HL-60 (cell line): Measurements from ENCODE around the gene PPP1R7.

Source experiments
- DNase-seq, 2 experiments: peaks; one replicate each; pipeline ENCODE4 v3.0.0-alpha.2; 2010 to 2020; ENCODE audit warnings: low read depth in 1 of 2, low spot score in 1 of 2
- H3K27ac ChIP-seq: fragments of 250-450 bp; sonication (Bioruptor Pico); replicated peaks from 2 replicates; pipeline ENCODE4 v1.5.1; 2020; ENCODE audit warnings: mild to moderate bottlenecking, moderate library complexity
- H3K27me3 ChIP-seq: fragments of 250-450 bp; sonication (Bioruptor Pico); 2 replicates; pipeline ENCODE4 v1.5.1; 2021; ENCODE audit warnings: mild to moderate bottlenecking, moderate library complexity; ENCODE audit not compliant: insufficient read depth, poor library complexity, severe bottlenecking
- H3K4me3 ChIP-seq: replicated peaks from 2 replicates; pipeline ENCODE4 v1.5.1; 2011; ENCODE audit warnings: mild to moderate bottlenecking, control low read depth, low read length; ENCODE audit not compliant: insufficient read depth
- GABPA ChIP-seq: IDR thresholded peaks from 2 replicates; pipeline ENCODE4 v1.6.1; 2012; ENCODE audit warnings: low read depth
- POLR2AphosphoS5 ChIP-seq: IDR thresholded peaks from 2 replicates; pipeline ENCODE4 v1.6.1; 2012; ENCODE audit warnings: low read depth
- SPI1 ChIP-seq: IDR thresholded peaks from 2 replicates; pipeline ENCODE4 v1.6.1; 2012; ENCODE audit warnings: low read depth, mild to moderate bottlenecking, borderline replicate concordance
- TF ChIP-seq, protein P1 (sequence below): IDR thresholded peaks from one replicate; pipeline ENCODE4 v1.5.1; 2011; ENCODE audit warnings: low read length, control low read depth, inconsistent platforms; ENCODE audit not compliant: insufficient read depth
- TF ChIP-seq, protein P2 (sequence below): IDR thresholded peaks from 2 replicates; pipeline ENCODE4 v1.6.1; 2012; ENCODE audit warnings: low read depth; ENCODE audit not compliant: insufficient replicate concordance

PPP1R7 gene

DNA sequence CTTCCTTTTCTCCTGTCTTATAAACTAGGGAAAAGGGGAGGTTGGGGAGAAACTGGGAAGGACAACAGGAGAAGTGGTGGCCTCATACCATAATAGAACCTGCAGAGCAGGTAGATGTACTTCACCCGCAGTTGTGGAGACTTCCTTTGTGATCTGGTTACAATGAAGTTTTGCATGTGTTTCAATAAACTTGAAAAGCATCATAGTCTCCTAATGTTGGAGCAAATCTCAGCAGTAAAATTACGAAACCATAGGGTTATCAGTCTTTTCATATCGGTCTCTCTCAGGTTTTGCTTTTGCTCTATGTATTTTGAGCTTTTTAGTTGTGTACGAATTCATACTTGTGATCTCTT, 68.7 kb downstream of the PPP1R7 start:
- H3K27ac ChIP-seq = no peak overlapping the region
- DNase-seq = no peak

DNA sequence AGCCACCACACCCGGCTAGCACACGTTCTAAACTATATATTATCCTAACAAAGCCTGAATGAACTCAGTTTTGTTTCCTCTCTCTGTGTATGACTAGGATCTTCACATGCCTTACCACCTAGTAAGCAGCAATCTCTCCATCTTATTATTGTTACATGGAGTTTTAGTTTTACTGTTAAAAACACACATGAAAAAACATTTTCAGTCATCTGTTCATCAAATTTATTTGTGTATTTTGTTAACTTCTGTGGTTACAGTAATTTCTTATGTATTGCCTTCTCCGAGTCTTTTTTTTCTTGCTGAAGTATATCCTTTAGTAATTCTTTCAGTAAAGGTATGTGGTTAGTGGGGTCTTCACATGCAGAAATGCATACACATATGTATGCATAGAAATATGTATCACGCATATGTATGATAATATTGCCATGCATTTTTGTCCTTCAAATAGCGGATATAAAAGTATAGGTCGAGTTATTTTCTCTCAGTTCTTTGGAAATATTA, 69.6 kb downstream of the PPP1R7 start:
- H3K27me3 ChIP-seq = no peaks in the 10 kb centered on the region
- no peak overlapping the region for H3K27ac ChIP-seq
- no peak overlapping the region for H3K4me3 ChIP-seq
- no peak for DNase-seq
- no peak for TF ChIP-seq GABPA
- TF ChIP-seq, protein P1, sequence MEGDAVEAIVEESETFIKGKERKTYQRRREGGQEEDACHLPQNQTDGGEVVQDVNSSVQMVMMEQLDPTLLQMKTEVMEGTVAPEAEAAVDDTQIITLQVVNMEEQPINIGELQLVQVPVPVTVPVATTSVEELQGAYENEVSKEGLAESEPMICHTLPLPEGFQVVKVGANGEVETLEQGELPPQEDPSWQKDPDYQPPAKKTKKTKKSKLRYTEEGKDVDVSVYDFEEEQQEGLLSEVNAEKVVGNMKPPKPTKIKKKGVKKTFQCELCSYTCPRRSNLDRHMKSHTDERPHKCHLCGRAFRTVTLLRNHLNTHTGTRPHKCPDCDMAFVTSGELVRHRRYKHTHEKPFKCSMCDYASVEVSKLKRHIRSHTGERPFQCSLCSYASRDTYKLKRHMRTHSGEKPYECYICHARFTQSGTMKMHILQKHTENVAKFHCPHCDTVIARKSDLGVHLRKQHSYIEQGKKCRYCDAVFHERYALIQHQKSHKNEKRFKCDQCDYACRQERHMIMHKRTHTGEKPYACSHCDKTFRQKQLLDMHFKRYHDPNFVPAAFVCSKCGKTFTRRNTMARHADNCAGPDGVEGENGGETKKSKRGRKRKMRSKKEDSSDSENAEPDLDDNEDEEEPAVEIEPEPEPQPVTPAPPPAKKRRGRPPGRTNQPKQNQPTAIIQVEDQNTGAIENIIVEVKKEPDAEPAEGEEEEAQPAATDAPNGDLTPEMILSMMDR = no peak

More for the DNA sequence above, 68.7 kb downstream of the PPP1R7 start:
- no peak overlapping the region for H3K4me3 ChIP-seq
- H3K27me3 ChIP-seq = no peaks in the 10 kb centered on the region
- no peak for TF ChIP-seq POLR2AphosphoS5
- TF ChIP-seq, protein P1 = no peak
- TF ChIP-seq, protein P2, sequence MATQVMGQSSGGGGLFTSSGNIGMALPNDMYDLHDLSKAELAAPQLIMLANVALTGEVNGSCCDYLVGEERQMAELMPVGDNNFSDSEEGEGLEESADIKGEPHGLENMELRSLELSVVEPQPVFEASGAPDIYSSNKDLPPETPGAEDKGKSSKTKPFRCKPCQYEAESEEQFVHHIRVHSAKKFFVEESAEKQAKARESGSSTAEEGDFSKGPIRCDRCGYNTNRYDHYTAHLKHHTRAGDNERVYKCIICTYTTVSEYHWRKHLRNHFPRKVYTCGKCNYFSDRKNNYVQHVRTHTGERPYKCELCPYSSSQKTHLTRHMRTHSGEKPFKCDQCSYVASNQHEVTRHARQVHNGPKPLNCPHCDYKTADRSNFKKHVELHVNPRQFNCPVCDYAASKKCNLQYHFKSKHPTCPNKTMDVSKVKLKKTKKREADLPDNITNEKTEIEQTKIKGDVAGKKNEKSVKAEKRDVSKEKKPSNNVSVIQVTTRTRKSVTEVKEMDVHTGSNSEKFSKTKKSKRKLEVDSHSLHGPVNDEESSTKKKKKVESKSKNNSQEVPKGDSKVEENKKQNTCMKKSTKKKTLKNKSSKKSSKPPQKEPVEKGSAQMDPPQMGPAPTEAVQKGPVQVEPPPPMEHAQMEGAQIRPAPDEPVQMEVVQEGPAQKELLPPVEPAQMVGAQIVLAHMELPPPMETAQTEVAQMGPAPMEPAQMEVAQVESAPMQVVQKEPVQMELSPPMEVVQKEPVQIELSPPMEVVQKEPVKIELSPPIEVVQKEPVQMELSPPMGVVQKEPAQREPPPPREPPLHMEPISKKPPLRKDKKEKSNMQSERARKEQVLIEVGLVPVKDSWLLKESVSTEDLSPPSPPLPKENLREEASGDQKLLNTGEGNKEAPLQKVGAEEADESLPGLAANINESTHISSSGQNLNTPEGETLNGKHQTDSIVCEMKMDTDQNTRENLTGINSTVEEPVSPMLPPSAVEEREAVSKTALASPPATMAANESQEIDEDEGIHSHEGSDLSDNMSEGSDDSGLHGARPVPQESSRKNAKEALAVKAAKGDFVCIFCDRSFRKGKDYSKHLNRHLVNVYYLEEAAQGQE = no peak
- TF ChIP-seq SPI1 = no peak
- TF ChIP-seq GABPA = no peak

- H3K4me3 ChIP-seq = no peak overlapping the region
- TF ChIP-seq POLR2AphosphoS5 = peak; percentile 80
- no peak for TF ChIP-seq SPI1
- no peak for TF ChIP-seq GABPA
- TF ChIP-seq, protein P2 = no peak
- TF ChIP-seq, protein P1 = no peak
- no peaks in the 10 kb centered on the region for H3K27me3 ChIP-seq
- peak; percentile 40 to 55 for DNase-seq
- no peak overlapping the region for H3K27ac ChIP-seq
Measured at GRCh38 chr2:241223211-241224017, 73.1 kb downstream of the PPP1R7 start.
